ENCODE results near the gene DDIT3.
A peak's percentile ranks its signal among the peaks of the same experiment; 100 is the strongest.

The DDIT3 gene

GRCh38 chr12:57535764-57536596 lies 15.7 kb upstream of the DDIT3 start:
- Mint-ChIP-seq H3K27me3 (ENCODE audit: low read depth) (no peaks in the 10 kb centered on the region), H3K9me3 (no peaks in the 10 kb centered on the region), H3K27ac (no peak overlapping the region), H3K4me3 (no peak overlapping the region), H3K4me1 (ENCODE audit: low read depth) (peaks cover 6% of the 10 kb centered on the region), H3K36me3 (ENCODE audit: low read depth) (peaks cover 32% of the 10 kb centered on the region)

- no peak overlapping the region for H3K27ac Mint-ChIP-seq
- H3K36me3 Mint-ChIP-seq (ENCODE audit: low read depth) = peaks cover 38% of the 10 kb centered on the region
- H3K4me1 Mint-ChIP-seq (ENCODE audit: low read depth) = peaks cover 4% of the 10 kb centered on the region
- no peak overlapping the region for H3K4me3 Mint-ChIP-seq
- H3K27me3 Mint-ChIP-seq (ENCODE audit: low read depth) = no peaks in the 10 kb centered on the region
- no peaks in the 10 kb centered on the region for H3K9me3 Mint-ChIP-seq
Measured at GRCh38 chr12:57534991-57535543, 14.8 kb upstream of the DDIT3 start.

- no peak overlapping the region for H3K27ac Mint-ChIP-seq
- H3K4me1 Mint-ChIP-seq (ENCODE audit: low read depth) = peaks cover 5% of the 10 kb centered on the region
- no peak overlapping the region for H3K4me3 Mint-ChIP-seq
- peaks cover 45% of the 10 kb centered on the region for H3K36me3 Mint-ChIP-seq (ENCODE audit: low read depth)
- no peaks in the 10 kb centered on the region for H3K27me3 Mint-ChIP-seq (ENCODE audit: low read depth)
- no peaks in the 10 kb centered on the region for H3K9me3 Mint-ChIP-seq
Measured at GRCh38 chr12:57534250-57534649, 13.9 kb upstream of the DDIT3 start.

GRCh38 chr12:57533108-57533507 lies 12.8 kb upstream of the DDIT3 start:
- no peak overlapping the region for H3K27ac Mint-ChIP-seq
- peaks cover 47% of the 10 kb centered on the region for H3K36me3 Mint-ChIP-seq (ENCODE audit: low read depth)
- no peaks in the 10 kb centered on the region for H3K9me3 Mint-ChIP-seq
- H3K27me3 Mint-ChIP-seq (ENCODE audit: low read depth) = no peaks in the 10 kb centered on the region
- H3K4me1 Mint-ChIP-seq (ENCODE audit: low read depth) = peaks cover 8% of the 10 kb centered on the region
- no peak overlapping the region for H3K4me3 Mint-ChIP-seq

- no peaks in the 10 kb centered on the region for H3K27me3 Mint-ChIP-seq (ENCODE audit: low read depth)
- no peak overlapping the region for H3K4me3 Mint-ChIP-seq
- peaks cover 5% of the 10 kb centered on the region for H3K4me1 Mint-ChIP-seq (ENCODE audit: low read depth)
- H3K36me3 Mint-ChIP-seq (ENCODE audit: low read depth) = peaks cover 52% of the 10 kb centered on the region
- H3K9me3 Mint-ChIP-seq = no peaks in the 10 kb centered on the region
- H3K27ac Mint-ChIP-seq = no peak overlapping the region
Measured at GRCh38 chr12:57531836-57532235, 11.5 kb upstream of the DDIT3 start.

- no peak overlapping the region for H3K4me3 Mint-ChIP-seq
- H3K9me3 Mint-ChIP-seq = no peaks in the 10 kb centered on the region
- no peaks in the 10 kb centered on the region for H3K27me3 Mint-ChIP-seq (ENCODE audit: low read depth)
- H3K4me1 Mint-ChIP-seq (ENCODE audit: low read depth) = peaks cover 6% of the 10 kb centered on the region
- H3K36me3 Mint-ChIP-seq (ENCODE audit: low read depth) = peaks cover 46% of the 10 kb centered on the region
- no peak overlapping the region for H3K27ac Mint-ChIP-seq
Measured at GRCh38 chr12:57530396-57531142, 10.3 kb upstream of the DDIT3 start.

- Mint-ChIP-seq H3K4me3 (no peak overlapping the region), H3K27me3 (ENCODE audit: low read depth) (no peaks in the 10 kb centered on the region), H3K27ac (no peak overlapping the region), H3K36me3 (ENCODE audit: low read depth) (peaks cover 47% of the 10 kb centered on the region), H3K4me1 (ENCODE audit: low read depth) (peaks cover 7% of the 10 kb centered on the region), H3K9me3 (no peaks in the 10 kb centered on the region)
Measured at GRCh38 chr12:57529831-57530230, 9.5 kb upstream of the DDIT3 start.

- H3K27ac Mint-ChIP-seq = no peak overlapping the region
- H3K36me3 Mint-ChIP-seq (ENCODE audit: low read depth) = peaks cover 46% of the 10 kb centered on the region
- peaks cover 14% of the 10 kb centered on the region for H3K4me1 Mint-ChIP-seq (ENCODE audit: low read depth)
- H3K9me3 Mint-ChIP-seq = no peaks in the 10 kb centered on the region
- H3K27me3 Mint-ChIP-seq (ENCODE audit: low read depth) = no peaks in the 10 kb centered on the region
- H3K4me3 Mint-ChIP-seq = no peak overlapping the region
Measured at GRCh38 chr12:57528831-57529555, 8.7 kb upstream of the DDIT3 start.

GRCh38 chr12:57528176-57528575 lies 7.9 kb upstream of the DDIT3 start:
- Mint-ChIP-seq H3K4me3 (no peak overlapping the region), H3K4me1 (ENCODE audit: low read depth) (peaks cover 22% of the 10 kb centered on the region), H3K36me3 (ENCODE audit: low read depth) (peaks cover 48% of the 10 kb centered on the region), H3K27ac (no peak overlapping the region), H3K9me3 (no peaks in the 10 kb centered on the region), H3K27me3 (ENCODE audit: low read depth) (no peaks in the 10 kb centered on the region)

- no peaks in the 10 kb centered on the region for H3K27me3 Mint-ChIP-seq (ENCODE audit: low read depth)
- no peaks in the 10 kb centered on the region for H3K9me3 Mint-ChIP-seq
- H3K4me3 Mint-ChIP-seq = no peak overlapping the region
- no peak overlapping the region for H3K27ac Mint-ChIP-seq
- peaks cover 25% of the 10 kb centered on the region for H3K4me1 Mint-ChIP-seq (ENCODE audit: low read depth)
- peaks cover 43% of the 10 kb centered on the region for H3K36me3 Mint-ChIP-seq (ENCODE audit: low read depth)
Measured at GRCh38 chr12:57527184-57527583, 6.9 kb upstream of the DDIT3 start.

- H3K27ac Mint-ChIP-seq = no peak overlapping the region
- no peaks in the 10 kb centered on the region for H3K27me3 Mint-ChIP-seq (ENCODE audit: low read depth)
- H3K4me3 Mint-ChIP-seq = no peak overlapping the region
- peaks cover 30% of the 10 kb centered on the region for H3K4me1 Mint-ChIP-seq (ENCODE audit: low read depth)
- H3K36me3 Mint-ChIP-seq (ENCODE audit: low read depth) = peaks cover 40% of the 10 kb centered on the region
- H3K9me3 Mint-ChIP-seq = no peaks in the 10 kb centered on the region
Measured at GRCh38 chr12:57526477-57527126, 6.3 kb upstream of the DDIT3 start.

- Mint-ChIP-seq H3K36me3 (ENCODE audit: low read depth) (peaks cover 39% of the 10 kb centered on the region), H3K27ac (no peak overlapping the region), H3K9me3 (no peaks in the 10 kb centered on the region), H3K27me3 (ENCODE audit: low read depth) (no peaks in the 10 kb centered on the region), H3K4me3 (no peak overlapping the region), H3K4me1 (ENCODE audit: low read depth) (peaks cover 37% of the 10 kb centered on the region)
Measured at GRCh38 chr12:57525615-57526383, 5.5 kb upstream of the DDIT3 start.

- peak overlapping the region; percentile 96 for H3K4me3 Mint-ChIP-seq
- H3K9me3 Mint-ChIP-seq = no peaks in the 10 kb centered on the region
- peaks cover 39% of the 10 kb centered on the region for H3K4me1 Mint-ChIP-seq (ENCODE audit: low read depth)
- no peak overlapping the region for H3K27ac Mint-ChIP-seq
- no peaks in the 10 kb centered on the region for H3K27me3 Mint-ChIP-seq (ENCODE audit: low read depth)
- H3K36me3 Mint-ChIP-seq (ENCODE audit: low read depth) = peaks cover 33% of the 10 kb centered on the region
Measured at GRCh38 chr12:57524814-57525614, 4.7 kb upstream of the DDIT3 start.
